Limb (tissue), 2 donors: Measurements from ENCODE around the gene ACTRT2.

Experiments
- DNase-seq, 2 donors: peaks; one replicate each; pipeline ENCODE4 v3.0.0-alpha.2; 2016; ENCODE audit errors: extremely low spot score in 2 of 2

ACTRT2 gene

GRCh38 chr1:3021233-3021671, at the start of gene ACTRT2:
Gene ACTRT2, plus strand, starts transcription at chr1:3021467. Its CDS starts 220 bp downstream, at chr1:3021687.
- no peak for DNase-seq

- DNase-seq, result peak in 1 of 2 donors; percentile 33
Measured at GRCh38 chr1:2971609-2972008, 49.7 kb upstream of the ACTRT2 start.

DNA sequence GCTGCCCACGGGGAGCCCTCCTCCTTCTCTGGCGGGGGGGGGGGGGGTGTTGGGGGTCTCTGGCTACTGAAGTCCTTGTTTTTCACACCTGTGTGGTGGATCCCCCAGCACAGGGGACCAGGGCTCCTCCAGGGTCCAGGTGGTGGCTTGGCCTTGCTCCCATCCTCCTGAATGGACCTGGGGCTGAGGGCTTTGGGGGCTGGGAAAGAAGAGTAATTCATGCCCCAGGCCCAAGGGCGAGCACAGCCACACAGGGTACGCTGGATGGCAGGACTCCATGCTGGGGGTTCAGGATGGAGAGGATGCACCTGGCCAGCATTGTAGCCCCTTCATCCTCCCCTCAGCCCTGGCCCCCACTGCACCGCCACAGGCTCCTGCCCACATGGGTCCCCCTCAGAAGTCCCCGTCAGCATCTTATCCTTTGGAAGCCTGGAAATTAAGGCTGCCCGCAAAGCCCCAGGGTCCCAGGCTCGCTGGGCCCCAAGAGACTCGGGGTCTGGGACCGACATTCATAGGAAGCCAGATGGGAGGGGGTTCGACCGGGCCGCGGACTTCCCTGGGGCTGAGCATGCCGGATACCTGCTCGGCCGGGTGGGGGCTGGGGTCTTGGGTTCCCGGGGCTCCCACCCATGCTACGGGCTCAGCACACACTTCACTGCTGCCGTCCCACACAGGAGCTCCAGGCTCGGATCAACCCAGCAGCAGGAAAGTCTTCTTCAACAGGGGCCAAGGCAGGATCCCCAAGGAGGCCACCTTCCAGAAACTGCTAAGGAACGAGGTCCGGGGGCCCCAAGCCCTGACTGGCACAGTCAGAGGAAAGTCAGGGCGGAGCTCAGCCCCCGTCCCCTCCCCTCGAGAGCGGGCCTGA, 49.0 kb upstream of the ACTRT2 start:
- peak in 1 of 2 donors; percentile 25 for DNase-seq

DNA sequence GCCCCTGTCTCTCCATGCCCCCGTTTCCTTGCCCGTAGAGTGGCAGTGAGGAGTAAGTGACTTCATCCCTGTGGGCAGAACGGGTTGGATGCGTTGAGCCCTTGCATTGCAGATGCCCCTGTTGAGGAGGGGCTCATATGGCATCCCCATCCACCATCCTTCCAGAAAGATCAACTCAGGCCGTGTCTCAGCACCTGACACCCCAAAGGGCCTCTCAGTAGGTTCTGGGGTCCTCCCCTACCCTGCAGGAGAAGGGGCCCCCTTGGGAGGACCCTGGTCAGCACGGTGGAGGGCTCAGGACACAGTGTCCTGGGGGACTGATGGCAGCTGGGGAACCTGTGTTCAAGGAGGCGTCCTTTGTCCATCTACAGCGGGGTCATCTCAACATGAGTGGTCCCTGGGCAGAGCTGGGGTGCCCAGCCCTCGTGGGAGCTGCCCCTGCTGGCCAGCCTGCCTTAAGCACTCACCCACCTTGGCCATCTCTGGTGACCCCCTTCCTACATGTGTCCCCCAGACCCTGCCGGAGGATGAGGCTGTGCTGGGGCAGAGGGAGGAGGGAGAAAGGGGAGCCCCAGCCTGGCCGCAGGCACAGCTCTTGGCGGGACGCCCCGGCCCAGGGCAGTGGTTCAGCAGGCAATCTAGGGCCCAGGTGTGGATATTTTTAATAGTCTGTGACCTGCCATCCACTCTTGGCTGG, 48.2 kb upstream of the ACTRT2 start:
- DNase-seq, result peak in 1 of 2 donors; percentile 31

DNA sequence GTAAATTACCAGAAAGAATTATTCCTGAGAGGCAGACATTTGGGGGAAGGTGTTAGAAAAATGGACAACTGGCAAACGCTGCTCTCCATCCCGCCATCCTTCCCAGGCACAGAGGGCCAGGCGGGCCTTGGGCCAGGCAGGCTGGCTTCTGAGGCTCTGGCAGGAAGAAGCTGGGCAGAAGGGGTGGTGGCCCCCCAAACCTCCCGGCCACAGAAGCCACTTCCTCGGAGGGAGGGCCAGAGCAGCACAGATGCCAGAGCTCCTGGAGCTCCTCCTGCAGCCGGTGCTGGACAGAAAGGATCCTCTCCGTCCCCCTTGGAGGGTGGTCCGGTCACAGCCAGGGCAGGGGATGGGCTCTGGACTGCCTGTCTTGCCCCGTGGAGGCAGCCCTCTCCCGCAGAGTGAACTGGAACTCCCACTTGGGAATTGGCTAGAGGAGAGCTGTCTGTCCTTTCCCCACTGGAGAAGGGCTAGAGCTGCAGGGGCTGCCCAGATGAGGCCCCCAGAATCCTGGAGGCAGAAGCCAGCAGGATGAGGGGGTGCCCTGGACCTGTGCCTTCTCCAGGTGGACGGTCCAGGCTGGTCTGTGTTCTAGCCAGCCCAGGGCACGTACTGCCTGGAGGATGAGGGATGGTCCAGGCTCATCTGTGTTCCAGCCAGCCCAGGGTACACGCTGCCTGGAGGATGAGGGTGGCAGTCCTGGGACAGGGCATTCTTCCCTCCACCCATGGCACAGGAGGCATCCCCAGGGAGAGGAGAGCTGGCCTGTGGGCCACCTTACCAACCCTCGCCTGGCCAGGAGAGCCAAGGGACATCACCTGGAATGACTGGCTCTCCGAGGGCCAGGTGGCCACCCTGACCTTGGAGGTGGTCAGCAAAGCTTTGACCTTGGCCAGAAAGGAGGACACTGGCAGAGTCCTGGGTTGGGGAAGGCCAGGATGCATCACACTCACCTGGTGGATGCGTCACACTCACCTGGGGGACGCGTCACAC, 47.4 kb upstream of the ACTRT2 start:
- DNase-seq, result peak in 1 of 2 donors; percentile 33

DNA sequence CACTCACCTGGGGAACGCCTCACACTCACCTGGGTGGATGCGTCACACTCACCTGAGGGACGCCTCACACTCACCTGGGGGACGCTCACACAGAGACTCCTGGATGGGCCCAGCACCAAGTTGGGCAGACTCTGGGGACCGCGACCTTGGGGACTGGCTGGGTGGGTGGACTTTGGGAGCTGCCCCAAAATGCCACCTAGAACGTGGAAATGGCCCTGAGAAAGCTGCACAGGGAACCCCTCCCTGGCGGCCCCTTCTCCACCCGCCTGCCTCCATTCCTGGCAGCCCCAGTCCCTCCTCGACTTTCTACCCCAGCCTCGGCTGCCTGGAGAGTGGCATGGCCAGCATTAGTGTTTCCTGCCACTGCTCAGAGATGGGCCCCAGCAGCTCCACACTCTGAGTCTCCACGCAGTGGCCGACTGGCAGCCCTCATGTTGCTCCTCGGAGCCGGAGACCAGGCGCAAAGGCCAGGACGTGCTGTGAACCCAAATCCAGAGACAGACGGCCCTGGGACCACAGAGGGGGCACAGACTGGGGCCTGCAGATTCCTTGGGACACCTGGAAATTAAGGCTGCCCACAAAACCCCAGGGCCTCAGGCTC, 46.5 kb upstream of the ACTRT2 start:
- DNase-seq, result peak in 1 of 2 donors; percentile 29

GRCh38 chr1:2975466-2976179, 45.6 kb upstream of the ACTRT2 start:
- peak in 1 of 2 donors; percentile 36 for DNase-seq

- DNase-seq, result peak in 1 of 2 donors; percentile 27
Measured at GRCh38 chr1:2976180-2976562, 45.1 kb upstream of the ACTRT2 start.

- peak in 1 of 2 donors; percentile 27 for DNase-seq
Measured at GRCh38 chr1:2977886-2978611, 43.2 kb upstream of the ACTRT2 start.

GRCh38 chr1:2978691-2979190, 42.5 kb upstream of the ACTRT2 start:
- DNase-seq, result peak in 1 of 2 donors; percentile 26

GRCh38 chr1:2979191-2980072, 41.8 kb upstream of the ACTRT2 start:
- DNase-seq, result peak in 1 of 2 donors; percentile 43

GRCh38 chr1:2980073-2980791, 41.0 kb upstream of the ACTRT2 start:
- DNase-seq, result peak in 1 of 2 donors; percentile 40

DNA sequence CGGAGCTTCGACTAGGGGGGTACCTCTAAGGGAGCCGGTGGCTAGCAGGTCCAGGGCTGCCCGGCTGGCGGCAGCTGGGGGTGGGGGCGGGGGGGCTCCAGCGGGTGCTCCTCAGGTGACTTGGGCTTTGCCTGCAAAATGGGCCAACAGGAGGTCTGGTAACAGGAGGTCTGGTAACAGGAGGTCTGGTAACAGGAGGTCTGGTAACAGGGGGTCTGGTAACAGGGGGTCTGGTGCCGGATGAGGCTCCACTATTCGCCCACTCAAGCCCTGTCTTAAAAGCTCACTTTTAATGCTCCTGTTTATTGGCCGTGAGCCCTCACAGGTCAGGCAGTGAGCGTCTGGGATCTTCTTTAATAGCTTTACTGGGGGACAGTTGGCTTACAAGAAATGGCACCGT, 40.4 kb upstream of the ACTRT2 start:
- no peak for DNase-seq

- peak in 1 of 2 donors; percentile 21 for DNase-seq
Measured at GRCh38 chr1:2981388-2981787, 39.9 kb upstream of the ACTRT2 start.

DNA sequence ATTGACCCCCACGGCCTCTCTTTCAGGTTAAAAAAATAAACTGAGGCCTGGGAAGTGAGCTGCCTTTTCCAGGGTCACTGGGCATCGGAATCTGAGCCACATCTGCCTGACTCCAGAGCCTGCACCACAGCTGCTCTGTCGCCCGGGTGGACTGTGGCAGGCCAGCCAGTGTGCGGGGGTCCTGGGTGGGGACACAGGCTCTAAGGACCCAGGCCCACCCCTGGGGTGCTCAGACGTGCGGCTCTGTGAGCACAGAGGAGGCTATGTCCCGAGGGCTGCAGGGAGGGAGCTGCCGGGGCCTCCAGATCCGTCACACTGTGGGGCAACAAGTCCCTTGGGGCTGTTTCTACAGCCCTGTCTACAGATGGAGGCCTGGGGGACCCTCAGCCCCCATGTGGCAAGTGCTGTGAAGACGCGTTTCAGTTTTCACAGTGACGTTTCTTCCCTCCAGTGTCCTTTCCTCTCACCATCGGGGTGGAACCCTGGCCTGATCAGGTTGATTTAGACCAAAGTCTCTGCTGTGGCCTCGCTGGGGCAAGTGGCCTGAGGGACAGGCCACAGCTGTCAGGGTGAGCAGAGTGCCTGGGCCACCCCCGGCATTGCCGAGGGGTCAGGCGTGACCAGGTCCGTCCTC, 39.2 kb upstream of the ACTRT2 start:
- peak in 1 of 2 donors; percentile 25 for DNase-seq

DNA sequence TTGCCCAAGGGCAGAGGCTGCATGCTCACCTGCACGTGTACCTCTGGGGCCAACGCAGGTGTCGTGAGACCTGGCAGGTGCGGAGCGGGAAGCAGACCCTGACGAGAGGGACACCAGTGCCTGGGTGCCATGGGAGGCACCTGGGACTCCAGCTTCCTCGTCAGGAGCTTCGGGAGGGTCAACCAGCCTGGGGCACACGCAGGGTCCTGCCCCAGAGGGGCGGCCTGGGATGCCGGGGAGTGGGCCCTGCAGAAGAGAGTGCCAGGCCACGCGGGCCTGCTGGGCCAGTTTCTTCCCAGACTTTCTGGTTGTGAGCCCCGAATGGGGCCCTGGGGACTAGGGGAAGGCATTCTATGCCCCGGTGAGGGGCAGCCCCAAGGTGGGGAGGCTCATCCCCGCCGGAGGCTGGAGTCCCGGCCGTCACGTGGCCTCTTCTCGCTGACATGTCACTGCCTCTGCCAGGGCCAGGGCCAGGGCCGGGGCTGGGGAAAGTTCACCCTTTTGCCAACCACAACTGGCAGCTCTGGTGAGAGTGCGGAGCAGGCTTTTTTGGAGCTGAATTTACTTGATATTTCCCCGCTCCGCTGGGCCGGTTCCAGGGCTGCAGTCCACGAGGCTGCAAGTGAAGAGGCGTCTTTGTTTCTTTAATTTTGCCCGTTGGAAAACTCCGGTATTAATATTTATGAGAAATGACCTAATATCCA, 38.5 kb upstream of the ACTRT2 start:
- peak in 1 of 2 donors; percentile 60 for DNase-seq
